BE2C (cell line): ENCODE measurements around the gene DDX50.

Source experiments
- DNase-seq: peaks from one replicate; pipeline ENCODE4 v3.0.0-alpha.2; 2020
- H3K27me3 ChIP-seq: fragments of 250-450 bp; sonication (Bioruptor Pico); 2 replicates; pipeline ENCODE4 v1.5.1; 2020; ENCODE audit warnings: mild to moderate bottlenecking
- H3K36me3 ChIP-seq: fragments of 250-450 bp; sonication (Bioruptor Pico); 2 replicates; pipeline ENCODE4 v1.5.1; 2020; ENCODE audit warnings: mild to moderate bottlenecking
- H3K4me1 ChIP-seq: fragments of 250-450 bp; sonication (Bioruptor Pico); 2 replicates; pipeline ENCODE4 v1.5.1; 2020
- H3K4me3 ChIP-seq: 2 replicates; pipeline ENCODE4 v1.5.1; 2011; ENCODE audit warnings: low read depth, low read length
- H3K9me3 ChIP-seq: fragments of 250-450 bp; sonication (Bioruptor Pico); 2 replicates; pipeline ENCODE4 v1.5.1; 2020
- CTCF ChIP-seq: IDR thresholded peaks from 2 replicates; pipeline ENCODE4 v1.5.1; 2012; ENCODE audit warnings: mild to moderate bottlenecking, low read depth, low read length

The DDX50 gene

GRCh38 chr10:68981074-68981473 is 80.0 kb downstream of the DDX50 start:
- Histone ChIP-seq H3K4me3 (no peak overlapping the region), H3K4me1 (no peaks in the 10 kb centered on the region), H3K36me3 (peaks cover 83% of the 10 kb centered on the region), H3K27me3 (no peaks in the 10 kb centered on the region), H3K9me3 (no peaks in the 10 kb centered on the region)
- peak; percentile 42 for TF ChIP-seq CTCF
- no peak for DNase-seq

- no peaks in the 10 kb centered on the region for H3K9me3 ChIP-seq
Observed at GRCh38 chr10:68982389-68982788, 81.3 kb downstream of the DDX50 start.

GRCh38 chr10:68987611-68988010 is 86.5 kb downstream of the DDX50 start:
- peaks cover 23% of the 10 kb centered on the region for H3K36me3 ChIP-seq
- H3K4me3 ChIP-seq: no peak overlapping the region
- no peak for TF ChIP-seq CTCF
- no peaks in the 10 kb centered on the region for H3K9me3 ChIP-seq
- no peaks in the 10 kb centered on the region for H3K4me1 ChIP-seq
- no peaks in the 10 kb centered on the region for H3K27me3 ChIP-seq
- no peak for DNase-seq

More at GRCh38 chr10:68982389-68982788, 81.3 kb downstream of the DDX50 start:
- Histone ChIP-seq H3K36me3 (peaks cover 71% of the 10 kb centered on the region), H3K4me3 (no peak overlapping the region), H3K27me3 (no peaks in the 10 kb centered on the region), H3K4me1 (no peaks in the 10 kb centered on the region)
- no peak for DNase-seq
- no peak for TF ChIP-seq CTCF

GRCh38 chr10:68988530-68989316 is 87.6 kb downstream of the DDX50 start, which contains the start of gene KIFBP:
TSS of gene KIFBP (plus strand) at chr10:68988803. CDS start at chr10:68988833, 30 bp downstream.
- DNase-seq: peak; percentile 91
- TF ChIP-seq CTCF: peak; percentile 40
- H3K36me3 ChIP-seq: peaks cover 14% of the 10 kb centered on the region
- H3K27me3 ChIP-seq: no peaks in the 10 kb centered on the region
- H3K4me3 ChIP-seq: peak within 1 kb of the TSS; percentile 95
- H3K9me3 ChIP-seq: no peaks in the 10 kb centered on the region
- H3K4me1 ChIP-seq: no peaks in the 10 kb centered on the region

- H3K36me3 ChIP-seq: peaks cover 10% of the 10 kb centered on the region
- no peaks in the 10 kb centered on the region for H3K27me3 ChIP-seq
- H3K4me3 ChIP-seq: peak overlapping the region; percentile 95
- no peaks in the 10 kb centered on the region for H3K9me3 ChIP-seq
- no peak for TF ChIP-seq CTCF
- H3K4me1 ChIP-seq: no peaks in the 10 kb centered on the region
- no peak for DNase-seq
Observed at GRCh38 chr10:68989317-68989990, 88.3 kb downstream of the DDX50 start.
